C4-2B (cell line): ENCODE measurements around the gene NAT10.

Experiments used
- H3K27ac ChIP-seq: fragments of 450-650 bp; 2 replicates; pipeline ENCODE4 v1.5.1; 2017
- ZFX ChIP-seq: fragments of 450-650 bp; IDR thresholded peaks from 2 replicates; pipeline ENCODE4 v1.6.1; 2017
- TF ChIP-seq, protein P1 (sequence below): fragments of 450-650 bp; conservative IDR thresholded peaks from 2 replicates; pipeline ENCODE4 v1.5.1; 2017; ENCODE audit warnings: mild to moderate bottlenecking

The NAT10 gene

DNA sequence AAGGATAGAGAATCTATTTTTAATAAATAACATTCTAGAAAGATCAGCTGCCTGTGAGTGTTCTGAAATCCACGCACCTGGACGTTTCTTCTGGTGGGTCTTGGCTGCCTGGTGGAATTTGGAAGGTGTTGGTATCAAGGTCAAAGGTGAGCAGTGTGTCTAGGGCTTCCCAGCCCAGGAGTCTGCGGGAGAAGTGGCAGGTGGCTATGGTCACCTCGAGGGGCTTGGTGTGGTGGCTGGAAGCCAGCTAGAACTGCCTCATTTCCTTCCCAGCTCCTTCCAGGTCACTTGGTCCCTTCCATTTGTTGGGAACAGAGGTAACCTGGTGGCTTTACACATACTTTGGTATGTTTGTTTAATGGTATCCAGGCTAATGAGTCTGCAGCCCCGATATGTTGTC, 41.4 kb downstream of the NAT10 start:
- H3K27ac ChIP-seq = no peak overlapping the region
- no peak for TF ChIP-seq ZFX
- TF ChIP-seq, protein P1, sequence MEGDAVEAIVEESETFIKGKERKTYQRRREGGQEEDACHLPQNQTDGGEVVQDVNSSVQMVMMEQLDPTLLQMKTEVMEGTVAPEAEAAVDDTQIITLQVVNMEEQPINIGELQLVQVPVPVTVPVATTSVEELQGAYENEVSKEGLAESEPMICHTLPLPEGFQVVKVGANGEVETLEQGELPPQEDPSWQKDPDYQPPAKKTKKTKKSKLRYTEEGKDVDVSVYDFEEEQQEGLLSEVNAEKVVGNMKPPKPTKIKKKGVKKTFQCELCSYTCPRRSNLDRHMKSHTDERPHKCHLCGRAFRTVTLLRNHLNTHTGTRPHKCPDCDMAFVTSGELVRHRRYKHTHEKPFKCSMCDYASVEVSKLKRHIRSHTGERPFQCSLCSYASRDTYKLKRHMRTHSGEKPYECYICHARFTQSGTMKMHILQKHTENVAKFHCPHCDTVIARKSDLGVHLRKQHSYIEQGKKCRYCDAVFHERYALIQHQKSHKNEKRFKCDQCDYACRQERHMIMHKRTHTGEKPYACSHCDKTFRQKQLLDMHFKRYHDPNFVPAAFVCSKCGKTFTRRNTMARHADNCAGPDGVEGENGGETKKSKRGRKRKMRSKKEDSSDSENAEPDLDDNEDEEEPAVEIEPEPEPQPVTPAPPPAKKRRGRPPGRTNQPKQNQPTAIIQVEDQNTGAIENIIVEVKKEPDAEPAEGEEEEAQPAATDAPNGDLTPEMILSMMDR = no peak

DNA sequence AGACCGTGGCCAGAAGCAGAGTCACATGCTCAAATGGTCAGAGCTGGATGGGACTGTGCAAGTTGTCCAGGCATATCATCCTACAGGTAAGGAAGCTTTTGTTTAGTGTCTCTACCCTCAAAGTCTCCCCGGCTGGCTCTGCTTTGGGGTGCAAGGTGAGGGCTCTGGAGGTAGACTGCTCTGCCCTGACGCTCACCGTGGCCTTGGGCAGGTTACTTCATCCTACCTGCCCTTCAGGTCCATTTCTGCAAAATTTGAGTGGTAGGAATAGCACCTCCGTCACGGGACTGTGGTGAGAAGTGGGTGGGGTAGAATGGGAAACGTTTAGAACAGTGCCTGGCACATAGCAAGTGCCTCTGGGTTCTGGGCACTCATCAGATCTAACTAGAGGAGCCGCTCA, 42.2 kb downstream of the NAT10 start:
- H3K27ac ChIP-seq = no peak overlapping the region
- TF ChIP-seq ZFX = no peak
- TF ChIP-seq, protein P1 = no peak

DNA sequence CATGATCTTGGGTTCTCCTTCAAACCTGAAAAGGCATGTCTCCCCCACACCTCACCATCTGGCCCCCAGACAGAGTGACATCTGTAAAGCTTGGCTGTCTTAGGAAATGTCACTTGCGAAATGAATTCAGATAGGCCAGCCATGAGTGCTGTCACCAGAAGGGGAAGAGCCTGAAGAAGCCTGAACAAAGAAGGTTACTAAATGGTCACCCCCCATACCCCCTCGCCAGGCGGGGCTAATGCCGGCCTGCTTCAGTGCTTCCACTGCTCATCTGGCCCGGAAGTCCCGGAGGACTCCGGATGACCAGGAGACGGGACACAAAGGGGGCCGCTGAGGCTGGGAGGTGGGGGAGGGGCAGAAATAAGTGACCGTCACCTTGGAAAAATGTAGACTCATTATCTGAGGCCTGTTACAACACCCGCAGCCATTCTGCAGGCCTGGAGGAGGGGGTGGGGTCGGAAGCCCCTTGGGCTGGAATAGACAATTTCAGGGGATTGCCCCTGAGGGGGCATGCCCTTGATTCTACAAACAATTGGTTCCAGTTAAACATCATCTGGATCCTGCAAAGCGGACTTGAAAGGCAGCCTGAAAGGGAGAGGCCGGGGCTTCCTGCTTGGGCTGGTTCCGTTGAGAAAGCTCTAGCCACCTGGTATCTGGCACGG, 43.2 kb downstream of the NAT10 start:
- H3K27ac ChIP-seq = no peak overlapping the region

GRCh38 chr11:34149274-34149673, 43.8 kb downstream of the NAT10 start:
- TF ChIP-seq, protein P1 = no peak
- no peak for TF ChIP-seq ZFX
- no peak overlapping the region for H3K27ac ChIP-seq

More for the DNA sequence above, 43.2 kb downstream of the NAT10 start:
- TF ChIP-seq ZFX = no peak
- TF ChIP-seq, protein P1 = no peak

- no peak overlapping the region for H3K27ac ChIP-seq
- TF ChIP-seq, protein P1 = no peak
- TF ChIP-seq ZFX = no peak
Measured at GRCh38 chr11:34149786-34150185, 44.4 kb downstream of the NAT10 start.

DNA sequence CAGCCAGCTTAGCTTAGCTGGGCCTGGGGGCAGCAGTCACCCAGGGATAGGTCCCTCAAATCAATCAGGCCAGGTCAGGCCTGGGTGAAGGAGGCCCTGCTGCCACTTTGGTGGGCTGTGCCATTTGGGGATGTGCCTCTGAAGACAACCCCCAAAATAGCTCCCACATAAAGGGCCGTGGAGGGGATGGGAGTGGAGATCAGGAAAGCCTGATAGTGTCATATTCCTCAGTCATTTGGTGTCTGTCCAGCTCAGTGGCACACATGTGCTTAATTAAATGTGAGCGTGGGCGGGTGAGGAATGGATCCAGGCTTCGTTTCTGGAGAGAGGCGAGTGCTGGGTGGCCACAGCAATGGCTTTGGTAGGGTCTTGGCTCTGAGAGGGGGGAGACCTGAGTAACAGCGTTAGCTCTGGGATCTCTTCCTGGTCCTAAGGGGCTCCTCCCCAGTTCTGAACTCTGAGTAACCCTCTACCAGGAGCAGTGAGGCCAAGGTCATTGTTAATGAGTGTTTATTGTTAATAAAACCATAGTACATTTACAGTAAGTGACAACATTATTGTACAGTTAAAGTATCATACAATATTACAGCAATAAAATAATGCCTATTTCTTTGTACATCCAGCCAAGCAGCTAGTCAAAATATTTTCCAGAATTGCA, 45.2 kb downstream of the NAT10 start:
- no peak overlapping the region for H3K27ac ChIP-seq
- TF ChIP-seq, protein P1 = no peak
- no peak for TF ChIP-seq ZFX

DNA sequence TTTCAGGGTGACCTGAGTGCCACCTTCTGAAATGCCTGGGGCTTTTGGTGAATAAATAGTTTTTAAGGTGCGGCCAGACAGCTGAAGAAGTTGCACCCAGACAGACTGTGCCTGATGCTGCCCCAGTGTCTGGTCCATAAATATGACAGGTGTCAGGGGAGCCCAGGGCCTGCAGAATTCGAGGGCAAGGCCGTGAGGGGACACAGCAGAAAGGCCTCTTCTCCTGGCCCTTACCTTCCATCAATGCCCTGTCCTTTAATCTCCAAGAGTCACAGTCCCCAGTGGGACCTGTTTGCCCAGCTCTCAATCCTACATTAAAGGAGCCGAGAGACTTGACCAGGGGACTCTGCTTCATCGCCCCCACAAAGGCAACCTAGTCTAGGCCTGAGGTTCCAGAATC, 45.7 kb downstream of the NAT10 start:
- no peak overlapping the region for H3K27ac ChIP-seq
- no peak for TF ChIP-seq ZFX
- TF ChIP-seq, protein P1 = no peak
